Osteocyte (in vitro differentiated cells): ENCODE measurements around the gene BSCL2. TPM values are rescaled to one million over a fixed set of nuclear protein-coding genes. Genes with fewer than 3 reads are reported as not detected.
A peak's percentile ranks its signal among the peaks of the same experiment; 100 is the strongest.

Source experiments
- DNase-seq: peaks from one replicate; pipeline ENCODE4 v3.0.0; 2021; ENCODE audit warnings: mixed read lengths; ENCODE audit not compliant: unreplicated experiment; ENCODE audit errors: extremely low spot score
- H3K27ac Mint-ChIP-seq: one replicate; pipeline ENCODE4 v1.8.0; 2021; ENCODE audit warnings: mild to moderate bottlenecking, mixed read lengths; ENCODE audit not compliant: unreplicated experiment
- H3K27me3 Mint-ChIP-seq: one replicate; pipeline ENCODE4 v1.8.0; 2021; ENCODE audit warnings: mixed read lengths; ENCODE audit not compliant: unreplicated experiment
- H3K36me3 Mint-ChIP-seq: one replicate; pipeline ENCODE4 v1.8.0; 2021; ENCODE audit warnings: mixed read lengths; ENCODE audit not compliant: unreplicated experiment
- H3K4me1 Mint-ChIP-seq: one replicate; pipeline ENCODE4 v1.8.0; 2021; ENCODE audit warnings: mixed read lengths; ENCODE audit not compliant: unreplicated experiment
- H3K4me3 Mint-ChIP-seq: one replicate; pipeline ENCODE4 v1.8.0; 2021; ENCODE audit warnings: mild to moderate bottlenecking, moderate library complexity, mixed read lengths; ENCODE audit not compliant: unreplicated experiment
- H3K9me3 Mint-ChIP-seq: one replicate; pipeline ENCODE4 v1.8.0; 2021; ENCODE audit warnings: mixed read lengths; ENCODE audit not compliant: unreplicated experiment
- CTCF ChIP-seq: fragments of 200-600 bp; sonication (generic); IDR thresholded peaks from 2 replicates; pipeline ENCODE4 v1.5.0; 2021; ENCODE audit warnings: antibody characterized with exemption, mild to moderate bottlenecking, moderate library complexity
- total RNA-seq: library from RNA; stranded (reverse); gene quantifications from 2 replicates; pipeline ENCODE4 v1.2.1, GENCODE V29; 2021

BSCL2 gene
- total RNA-seq, 1 donor from 2014 or later, result 54.1 TPM

GRCh38 chr11:62716816-62717215 lies 9.6 kb upstream of the BSCL2 start:
- Mint-ChIP-seq H3K27ac (no peak overlapping the region), H3K36me3 (peaks cover 60% of the 10 kb centered on the region), H3K9me3 (no peaks in the 10 kb centered on the region), H3K4me3 (no peak overlapping the region), H3K4me1 (peaks cover 9% of the 10 kb centered on the region), H3K27me3 (no peaks in the 10 kb centered on the region)
- DNase-seq, result no peak
- TF ChIP-seq CTCF, result no peak

- Mint-ChIP-seq H3K9me3 (no peaks in the 10 kb centered on the region), H3K27ac (no peak overlapping the region), H3K4me3 (no peak overlapping the region), H3K4me1 (peaks cover 9% of the 10 kb centered on the region), H3K27me3 (no peaks in the 10 kb centered on the region), H3K36me3 (peaks cover 53% of the 10 kb centered on the region)
- TF ChIP-seq CTCF, result no peak
- no peak for DNase-seq
These were observed 9.0 kb upstream of the BSCL2 start for GRCh38 chr11:62716206-62716605.

- Mint-ChIP-seq H3K27ac (peak overlapping the region; percentile 59), H3K27me3 (no peaks in the 10 kb centered on the region), H3K4me1 (peaks cover 9% of the 10 kb centered on the region), H3K9me3 (no peaks in the 10 kb centered on the region), H3K36me3 (peaks cover 53% of the 10 kb centered on the region), H3K4me3 (no peak overlapping the region)
- no peak for TF ChIP-seq CTCF
- no peak for DNase-seq
These were observed 8.2 kb upstream of the BSCL2 start for GRCh38 chr11:62715150-62716130.

GRCh38 chr11:62713343-62713742 lies 6.1 kb upstream of the BSCL2 start:
- peaks cover 26% of the 10 kb centered on the region for H3K4me1 Mint-ChIP-seq
- TF ChIP-seq CTCF, result no peak
- H3K27ac Mint-ChIP-seq, result peak overlapping the region; percentile 57
- no peak for DNase-seq
- H3K36me3 Mint-ChIP-seq, result peaks cover 44% of the 10 kb centered on the region
- H3K4me3 Mint-ChIP-seq, result no peak overlapping the region
- no peaks in the 10 kb centered on the region for H3K9me3 Mint-ChIP-seq
- no peaks in the 10 kb centered on the region for H3K27me3 Mint-ChIP-seq

GRCh38 chr11:62712861-62713260 lies 5.6 kb upstream of the BSCL2 start:
- peak overlapping the region; percentile 57 for H3K27ac Mint-ChIP-seq
- DNase-seq, result no peak
- H3K4me3 Mint-ChIP-seq, result no peak overlapping the region
- TF ChIP-seq CTCF, result no peak
- H3K36me3 Mint-ChIP-seq, result peaks cover 39% of the 10 kb centered on the region
- no peaks in the 10 kb centered on the region for H3K27me3 Mint-ChIP-seq
- H3K4me1 Mint-ChIP-seq, result peaks cover 29% of the 10 kb centered on the region
- H3K9me3 Mint-ChIP-seq, result no peaks in the 10 kb centered on the region
